AG09319 (cell line): ENCODE data around the gene SNTA1.

Source experiments
- DNase-seq: peaks from one replicate; pipeline ENCODE4 v3.0.0-alpha.2; 2010; ENCODE audit warnings: low read depth; ENCODE audit errors: extremely low read depth
- TF ChIP-seq, protein P1 (sequence below): IDR thresholded peaks from 2 replicates; pipeline ENCODE4 v1.5.1; 2011; ENCODE audit warnings: low read depth, mild to moderate bottlenecking, inconsistent platforms, low read length, moderate library complexity

SNTA1 gene

GRCh38 chr20:33463332-33464101 lies 20.0 kb upstream of the SNTA1 start:
- TF ChIP-seq, protein P1, sequence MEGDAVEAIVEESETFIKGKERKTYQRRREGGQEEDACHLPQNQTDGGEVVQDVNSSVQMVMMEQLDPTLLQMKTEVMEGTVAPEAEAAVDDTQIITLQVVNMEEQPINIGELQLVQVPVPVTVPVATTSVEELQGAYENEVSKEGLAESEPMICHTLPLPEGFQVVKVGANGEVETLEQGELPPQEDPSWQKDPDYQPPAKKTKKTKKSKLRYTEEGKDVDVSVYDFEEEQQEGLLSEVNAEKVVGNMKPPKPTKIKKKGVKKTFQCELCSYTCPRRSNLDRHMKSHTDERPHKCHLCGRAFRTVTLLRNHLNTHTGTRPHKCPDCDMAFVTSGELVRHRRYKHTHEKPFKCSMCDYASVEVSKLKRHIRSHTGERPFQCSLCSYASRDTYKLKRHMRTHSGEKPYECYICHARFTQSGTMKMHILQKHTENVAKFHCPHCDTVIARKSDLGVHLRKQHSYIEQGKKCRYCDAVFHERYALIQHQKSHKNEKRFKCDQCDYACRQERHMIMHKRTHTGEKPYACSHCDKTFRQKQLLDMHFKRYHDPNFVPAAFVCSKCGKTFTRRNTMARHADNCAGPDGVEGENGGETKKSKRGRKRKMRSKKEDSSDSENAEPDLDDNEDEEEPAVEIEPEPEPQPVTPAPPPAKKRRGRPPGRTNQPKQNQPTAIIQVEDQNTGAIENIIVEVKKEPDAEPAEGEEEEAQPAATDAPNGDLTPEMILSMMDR = no peak
- DNase-seq = no peak

- DNase-seq = no peak
- TF ChIP-seq, protein P1 = no peak
These were observed 17.1 kb upstream of the SNTA1 start for GRCh38 chr20:33460711-33461110.

GRCh38 chr20:33459599-33459998 lies 16.0 kb upstream of the SNTA1 start:
- TF ChIP-seq, protein P1 = no peak
- no peak for DNase-seq

DNA sequence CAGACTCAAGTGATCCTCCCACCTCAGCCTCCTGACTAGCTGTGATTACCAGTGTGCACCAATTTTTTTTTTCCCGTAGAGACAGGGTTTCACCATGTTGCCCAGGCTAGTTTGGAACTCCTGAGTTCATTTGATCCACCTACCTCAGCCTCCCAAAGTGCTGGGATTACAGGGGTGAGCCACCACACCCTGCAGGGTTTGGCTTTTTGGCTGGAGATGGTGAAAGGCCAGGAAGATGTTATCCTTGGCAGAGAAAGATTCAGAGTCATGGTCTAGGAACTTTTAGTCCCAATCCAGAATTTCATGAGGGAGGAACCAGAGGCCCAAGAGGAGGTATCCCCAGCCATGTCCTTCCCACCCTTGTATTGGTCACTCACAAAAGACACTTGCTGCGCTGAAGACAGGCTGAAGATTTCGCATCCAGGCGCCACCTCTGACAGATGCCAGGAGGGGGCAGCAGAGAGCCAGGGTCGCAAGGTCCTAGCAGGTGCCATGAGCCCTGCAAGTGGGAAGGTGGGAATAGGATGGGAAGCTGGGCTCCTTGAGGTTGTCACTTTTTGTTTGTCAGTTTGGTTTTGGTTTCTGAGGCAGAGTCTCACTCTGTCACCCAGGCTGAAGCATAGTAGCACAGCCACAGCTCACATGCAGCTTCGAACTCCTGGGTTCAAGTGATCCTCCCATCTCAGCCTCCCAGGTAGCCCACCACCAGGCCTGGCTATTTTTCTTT lies 13.5 kb upstream of the SNTA1 start:
- peak; percentile 25 for DNase-seq
- TF ChIP-seq, protein P1 = peak; percentile 98

DNA sequence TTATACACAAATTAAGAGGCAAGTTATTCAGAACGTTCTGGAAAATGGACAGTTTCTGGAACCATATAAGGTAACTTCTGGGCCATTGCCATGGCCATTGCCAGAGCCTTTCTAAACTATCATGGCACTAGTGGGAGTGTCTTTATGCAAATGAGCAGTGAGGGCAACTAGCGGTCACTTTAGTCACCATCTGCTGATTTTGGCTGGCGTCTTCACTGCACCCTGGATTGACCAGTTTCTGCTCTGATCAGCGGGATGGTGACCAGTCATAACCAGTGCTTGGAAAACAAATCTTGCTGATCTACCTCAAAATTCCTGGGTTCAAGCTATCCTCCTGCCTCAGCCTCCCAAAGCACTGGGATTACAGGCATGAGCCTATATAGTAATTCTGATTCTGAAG lies 7.3 kb upstream of the SNTA1 start:
- DNase-seq = no peak
- TF ChIP-seq, protein P1 = no peak

GRCh38 chr20:33445881-33446625 lies 2.5 kb upstream of the SNTA1 start:
- TF ChIP-seq, protein P1 = no peak
- no peak for DNase-seq
